Measurements from ENCODE around the gene MSH3.

- TF ChIP-seq POLR2AphosphoS5 (IDR thresholded peaks at IDR 0.05) (no peak), CTCF (IDR thresholded peaks at IDR 0.05) (no peak), POLR2A (IDR thresholded peaks at IDR 0.05) (no peak)
Measured at GRCh38 chr5:80703291-80703690, 48.8 kb downstream of the MSH3 start.

All from prostate gland (tissue), 2 donors.